ENCODE measurements around the gene ABCB9. TPM values are rescaled to one million over a fixed set of nuclear protein-coding genes. Genes with fewer than 3 reads are reported as not detected.
A peak's percentile ranks its signal among the peaks of the same experiment; 100 is the strongest.

The ABCB9 gene
- total RNA-seq, 1 donor from 2014 or later: 16.7 TPM

GRCh38 chr12:122951406-122951805 is 14.9 kb downstream of the ABCB9 start:
- Mint-ChIP-seq H3K27me3 (ENCODE audit: low read depth) (no peaks in the 10 kb centered on the region), H3K4me1 (peaks cover 4% of the 10 kb centered on the region), H3K9me3 (no peaks in the 10 kb centered on the region), H3K36me3 (no peaks in the 10 kb centered on the region), H3K27ac (no peak overlapping the region), H3K4me3 (no peak overlapping the region)
- TF ChIP-seq CTCF (IDR thresholded peaks at IDR 0.05; ENCODE audit: unreplicated experiment): no peak
- DNase-seq (ENCODE audit: low spot score in 2 of 2, unreplicated experiment in 2 of 2): no peak

DNA sequence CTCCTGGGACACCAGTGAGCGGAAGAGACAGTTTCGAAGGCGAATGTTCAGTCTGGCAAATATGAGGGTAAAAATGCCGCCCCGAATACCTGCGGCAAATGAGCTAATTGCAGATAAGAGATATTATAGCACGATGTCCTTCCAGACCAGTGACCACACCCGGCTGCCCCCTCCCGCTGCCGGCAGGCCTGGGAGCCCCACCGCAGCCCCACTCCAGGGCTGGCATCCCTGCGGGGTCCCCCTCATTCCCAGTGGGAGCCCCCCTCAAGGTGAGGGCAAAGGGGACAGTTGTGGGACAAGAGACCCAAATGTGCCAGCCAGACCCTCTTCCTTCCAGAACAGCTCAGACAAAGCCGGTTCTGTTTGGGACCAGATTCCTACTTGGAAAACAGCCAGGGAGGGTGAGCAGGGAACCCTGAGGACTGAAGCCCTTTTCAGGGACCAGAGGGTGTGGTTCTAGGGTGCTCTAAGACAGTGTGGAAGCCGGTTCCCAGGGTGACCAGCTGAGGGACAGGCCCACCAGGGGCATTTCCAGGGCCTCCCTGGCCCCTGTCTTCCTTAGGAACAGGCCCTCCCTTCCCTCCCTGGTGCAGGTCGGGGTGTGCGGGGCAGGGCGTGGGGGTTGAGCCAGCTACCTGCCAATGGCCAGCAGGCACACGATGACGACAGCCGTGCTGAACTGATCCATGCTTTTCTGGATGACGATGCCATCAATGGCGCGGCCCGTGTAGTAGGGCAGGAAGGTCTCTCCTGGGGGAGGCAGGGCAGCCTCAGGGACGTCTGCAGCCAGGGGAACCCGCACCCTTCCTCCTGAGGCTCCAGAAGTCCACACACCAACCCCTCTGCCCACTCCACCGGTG is 16.2 kb downstream of the ABCB9 start:
- peaks cover 4% of the 10 kb centered on the region for H3K4me1 Mint-ChIP-seq
- H3K27ac Mint-ChIP-seq: no peak overlapping the region
- no peak for DNase-seq (ENCODE audit: low spot score in 2 of 2, unreplicated experiment in 2 of 2)
- TF ChIP-seq CTCF (IDR thresholded peaks at IDR 0.05; ENCODE audit: unreplicated experiment): no peak
- no peaks in the 10 kb centered on the region for H3K36me3 Mint-ChIP-seq
- no peaks in the 10 kb centered on the region for H3K27me3 Mint-ChIP-seq (ENCODE audit: low read depth)
- H3K4me3 Mint-ChIP-seq: no peak overlapping the region
- H3K9me3 Mint-ChIP-seq: no peaks in the 10 kb centered on the region

DNA sequence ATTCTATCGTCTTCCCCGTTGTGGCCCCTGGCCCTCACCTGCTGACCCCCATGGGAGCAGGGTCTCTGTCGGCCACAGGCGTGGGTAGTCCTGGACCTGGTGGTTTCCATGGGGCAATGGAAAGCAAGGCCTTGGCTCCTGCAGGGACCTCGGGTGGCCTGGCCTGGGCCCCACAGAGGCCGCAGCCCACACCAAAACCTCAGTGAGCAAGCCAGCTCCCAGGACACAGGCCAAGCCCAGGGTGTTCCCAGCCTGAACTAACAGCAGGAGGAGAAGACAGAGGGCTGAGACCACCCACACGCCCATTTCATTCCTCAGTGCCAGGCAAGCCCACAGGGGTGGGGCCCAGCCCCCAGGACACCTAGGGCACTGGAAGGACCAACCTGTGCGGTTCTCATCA is 16.9 kb downstream of the ABCB9 start:
- Mint-ChIP-seq H3K27me3 (ENCODE audit: low read depth) (no peaks in the 10 kb centered on the region), H3K9me3 (no peaks in the 10 kb centered on the region), H3K36me3 (no peaks in the 10 kb centered on the region), H3K4me3 (no peak overlapping the region), H3K4me1 (peaks cover 4% of the 10 kb centered on the region), H3K27ac (no peak overlapping the region)
- DNase-seq (ENCODE audit: low spot score in 2 of 2, unreplicated experiment in 2 of 2): no peak
- no peak for TF ChIP-seq CTCF (IDR thresholded peaks at IDR 0.05; ENCODE audit: unreplicated experiment)

DNA sequence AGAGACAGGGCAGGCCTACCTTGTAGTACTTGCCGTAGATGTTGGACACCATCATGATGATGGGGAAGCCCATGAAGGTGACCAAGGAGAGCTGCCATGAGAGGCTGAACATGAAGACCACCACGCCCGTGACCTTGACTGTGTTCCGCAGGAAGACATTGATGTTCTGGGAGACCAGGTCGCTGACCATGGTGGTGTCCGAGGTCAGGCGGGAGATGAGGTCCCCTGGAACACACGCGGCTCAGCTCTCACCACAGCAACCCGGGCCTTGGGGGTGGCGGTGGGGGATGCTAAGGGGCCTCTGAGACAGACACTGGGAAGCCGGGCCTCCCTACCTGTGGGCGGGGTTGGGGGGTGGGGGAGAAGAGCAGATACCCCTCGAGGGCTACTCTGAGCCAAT is 17.7 kb downstream of the ABCB9 start:
- H3K36me3 Mint-ChIP-seq: no peaks in the 10 kb centered on the region
- no peaks in the 10 kb centered on the region for H3K27me3 Mint-ChIP-seq (ENCODE audit: low read depth)
- TF ChIP-seq CTCF (IDR thresholded peaks at IDR 0.05; ENCODE audit: unreplicated experiment): no peak
- H3K9me3 Mint-ChIP-seq: no peaks in the 10 kb centered on the region
- no peak overlapping the region for H3K27ac Mint-ChIP-seq
- H3K4me1 Mint-ChIP-seq: peaks cover 4% of the 10 kb centered on the region
- no peak overlapping the region for H3K4me3 Mint-ChIP-seq
- no peak for DNase-seq (ENCODE audit: low spot score in 2 of 2, unreplicated experiment in 2 of 2)

GRCh38 chr12:122947352-122947792 is 18.9 kb downstream of the ABCB9 start:
- H3K27ac Mint-ChIP-seq: peak overlapping the region; percentile 58
- no peak overlapping the region for H3K4me3 Mint-ChIP-seq
- no peaks in the 10 kb centered on the region for H3K36me3 Mint-ChIP-seq
- TF ChIP-seq CTCF (IDR thresholded peaks at IDR 0.05; ENCODE audit: unreplicated experiment): no peak
- no peaks in the 10 kb centered on the region for H3K27me3 Mint-ChIP-seq (ENCODE audit: low read depth)
- no peaks in the 10 kb centered on the region for H3K9me3 Mint-ChIP-seq
- peaks cover 4% of the 10 kb centered on the region for H3K4me1 Mint-ChIP-seq
- no peak for DNase-seq (ENCODE audit: low spot score in 2 of 2, unreplicated experiment in 2 of 2)

Measured in mesothelial cell of epicardium (in vitro differentiated cells).